ENCODE results near the gene TMEM140.

Gene TMEM140

DNA sequence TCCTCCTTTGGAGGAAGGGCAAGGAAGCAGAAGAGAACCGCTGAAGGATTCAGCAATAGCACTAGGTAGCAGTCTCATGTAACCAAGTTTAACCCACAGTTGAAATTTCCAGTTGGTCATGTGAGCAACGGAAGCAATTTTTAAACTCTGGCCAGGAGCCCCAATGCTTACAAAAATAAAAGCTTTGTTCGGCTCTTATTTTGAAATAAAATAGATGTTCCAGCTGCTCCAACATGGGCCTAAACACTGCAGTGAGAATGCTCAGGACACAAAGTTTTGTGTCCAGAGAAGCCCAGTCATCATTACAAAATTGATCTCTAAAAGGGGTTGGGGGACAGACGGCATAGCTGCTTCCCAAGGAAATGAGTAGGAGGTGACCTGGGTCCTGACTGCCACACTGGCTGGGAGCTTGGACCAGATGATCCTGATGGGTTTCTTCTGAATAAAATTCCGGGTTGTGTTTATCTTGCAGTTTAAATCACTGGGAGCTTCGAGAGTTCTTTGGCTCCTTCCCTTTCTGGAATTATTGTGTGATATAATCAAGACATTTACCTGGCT is 452 bp upstream of the TMEM140 start:
- H3K27ac ChIP-seq: peak overlapping the region; percentile 53; the same call in 1 of the 2 replicates

DNA sequence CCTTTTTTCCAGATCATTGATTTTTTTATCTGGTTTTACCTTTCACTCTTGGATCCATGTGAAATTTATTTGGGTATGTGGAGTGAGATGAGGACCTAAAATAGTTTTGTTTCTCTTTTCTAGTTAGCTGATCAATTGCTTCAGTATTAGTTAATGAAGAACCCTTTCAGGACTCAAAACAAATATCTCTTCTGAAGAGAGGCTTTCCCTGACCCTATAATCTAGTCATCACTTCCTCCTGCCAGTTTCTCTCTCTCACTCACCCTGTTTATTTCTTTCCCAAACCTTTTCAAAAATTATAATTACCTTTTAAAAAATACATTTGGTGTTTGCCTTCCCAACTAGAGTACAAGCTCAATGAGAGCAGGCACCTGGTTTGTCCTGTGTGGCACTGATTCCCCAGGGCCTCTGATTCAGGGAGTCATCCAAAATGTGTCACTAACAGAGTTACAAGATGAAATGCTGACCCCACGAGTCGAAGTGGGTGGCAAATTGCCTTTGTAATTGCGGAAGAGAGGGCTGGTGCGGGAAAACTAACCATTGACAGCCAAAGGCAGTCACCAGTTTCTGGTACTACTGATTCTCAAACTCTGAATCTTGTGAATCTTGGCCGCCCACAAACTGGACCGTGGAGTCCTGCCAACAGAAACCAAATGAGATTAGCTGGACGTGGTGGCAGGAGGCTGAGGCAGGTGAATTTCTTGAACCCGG is 2.4 kb downstream of the TMEM140 start:
- TF ChIP-seq ZFX (IDR thresholded peaks at IDR 0.05): no peak
- TF ChIP-seq, protein P1, sequence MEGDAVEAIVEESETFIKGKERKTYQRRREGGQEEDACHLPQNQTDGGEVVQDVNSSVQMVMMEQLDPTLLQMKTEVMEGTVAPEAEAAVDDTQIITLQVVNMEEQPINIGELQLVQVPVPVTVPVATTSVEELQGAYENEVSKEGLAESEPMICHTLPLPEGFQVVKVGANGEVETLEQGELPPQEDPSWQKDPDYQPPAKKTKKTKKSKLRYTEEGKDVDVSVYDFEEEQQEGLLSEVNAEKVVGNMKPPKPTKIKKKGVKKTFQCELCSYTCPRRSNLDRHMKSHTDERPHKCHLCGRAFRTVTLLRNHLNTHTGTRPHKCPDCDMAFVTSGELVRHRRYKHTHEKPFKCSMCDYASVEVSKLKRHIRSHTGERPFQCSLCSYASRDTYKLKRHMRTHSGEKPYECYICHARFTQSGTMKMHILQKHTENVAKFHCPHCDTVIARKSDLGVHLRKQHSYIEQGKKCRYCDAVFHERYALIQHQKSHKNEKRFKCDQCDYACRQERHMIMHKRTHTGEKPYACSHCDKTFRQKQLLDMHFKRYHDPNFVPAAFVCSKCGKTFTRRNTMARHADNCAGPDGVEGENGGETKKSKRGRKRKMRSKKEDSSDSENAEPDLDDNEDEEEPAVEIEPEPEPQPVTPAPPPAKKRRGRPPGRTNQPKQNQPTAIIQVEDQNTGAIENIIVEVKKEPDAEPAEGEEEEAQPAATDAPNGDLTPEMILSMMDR (conservative IDR thresholded peaks at IDR 0.05): no peak
- H3K27ac ChIP-seq: no peak overlapping the region

More for the DNA sequence above, 452 bp upstream of the TMEM140 start:
- TF ChIP-seq ZFX (IDR thresholded peaks at IDR 0.05): no peak
- TF ChIP-seq, protein P1 (conservative IDR thresholded peaks at IDR 0.05): no peak

DNA sequence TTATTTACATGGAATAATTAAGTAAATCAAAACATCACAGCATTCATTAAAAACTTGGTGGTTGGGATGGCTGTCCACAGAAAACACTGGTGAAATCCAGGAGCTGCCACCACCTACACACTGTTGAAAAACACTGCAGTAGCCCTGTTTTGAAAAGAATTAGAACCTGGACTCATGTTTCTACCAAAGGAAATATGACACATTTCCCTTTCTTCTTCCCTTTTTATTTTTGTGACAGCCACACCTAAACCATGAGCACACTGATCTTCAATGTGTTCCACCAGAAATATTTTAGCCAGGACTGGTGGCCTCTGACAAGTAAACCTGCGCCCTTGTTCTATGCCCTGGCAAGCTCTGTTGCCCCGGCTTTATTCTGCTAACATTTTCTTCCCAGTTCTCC is 3.3 kb downstream of the TMEM140 start:
- TF ChIP-seq ZFX (IDR thresholded peaks at IDR 0.05): no peak
- TF ChIP-seq, protein P1 (conservative IDR thresholded peaks at IDR 0.05): no peak
- no peak overlapping the region for H3K27ac ChIP-seq

DNA sequence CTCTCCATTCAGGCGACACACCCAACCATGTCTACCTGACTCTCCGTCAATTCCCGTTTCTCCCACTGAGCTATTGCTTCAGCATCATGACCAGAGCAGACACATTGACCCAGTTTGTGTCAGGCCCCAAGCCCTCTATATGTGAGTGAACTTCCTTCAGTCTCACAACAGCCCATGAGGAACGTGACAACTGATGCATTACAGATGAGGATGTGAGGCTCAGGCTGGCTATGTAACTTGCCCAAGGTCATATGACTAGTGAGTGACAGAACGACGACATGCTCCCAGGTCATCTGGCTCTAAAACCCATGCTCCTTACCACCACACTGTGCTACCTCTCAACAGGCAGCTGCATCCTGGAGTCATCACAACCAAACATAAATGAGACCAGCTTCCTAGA is 3.7 kb downstream of the TMEM140 start:
- H3K27ac ChIP-seq: no peak overlapping the region
- TF ChIP-seq ZFX (IDR thresholded peaks at IDR 0.05): no peak
- TF ChIP-seq, protein P1 (conservative IDR thresholded peaks at IDR 0.05): no peak

DNA sequence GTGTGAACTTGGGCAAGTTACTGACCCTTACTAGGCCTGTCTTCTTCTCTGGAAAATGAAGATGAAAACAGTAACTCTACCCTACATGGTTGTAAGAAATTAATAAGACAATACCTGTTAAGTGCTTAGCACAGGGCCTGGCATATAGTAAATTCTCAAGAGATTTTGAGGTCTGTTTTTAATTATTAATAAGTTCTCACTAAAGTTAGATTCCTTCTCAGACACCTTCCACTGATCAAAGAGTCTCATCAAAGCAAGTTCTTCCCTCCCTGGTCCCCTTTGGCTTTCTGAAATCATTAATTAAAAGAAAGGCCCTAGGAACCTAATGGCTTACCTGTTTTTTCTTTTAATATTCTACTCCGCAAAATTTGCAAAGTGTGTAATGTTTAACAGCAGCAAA is 4.6 kb downstream of the TMEM140 start:
- no peak overlapping the region for H3K27ac ChIP-seq
- TF ChIP-seq ZFX (IDR thresholded peaks at IDR 0.05): no peak
- TF ChIP-seq, protein P1 (conservative IDR thresholded peaks at IDR 0.05): no peak

DNA sequence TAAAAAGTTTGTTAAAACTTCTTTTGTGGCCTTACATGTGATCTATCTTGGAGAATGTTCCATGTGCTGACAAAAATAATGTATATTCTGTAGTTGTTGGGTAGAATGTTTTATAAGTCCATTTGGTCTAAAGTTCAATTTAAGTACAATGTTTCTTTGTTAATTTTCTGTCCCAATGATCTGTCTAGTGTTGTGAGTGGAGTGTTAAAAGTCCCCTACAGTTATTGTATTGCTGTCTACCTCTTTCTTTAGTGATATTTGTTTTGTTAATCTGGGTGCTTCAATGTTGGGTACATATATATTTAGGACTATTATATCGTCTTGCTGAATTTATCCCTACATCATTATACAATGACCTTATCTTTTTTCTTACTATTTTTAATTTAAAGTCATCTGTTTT is 6.9 kb downstream of the TMEM140 start:
- H3K27ac ChIP-seq: no peak overlapping the region
- TF ChIP-seq, protein P1 (conservative IDR thresholded peaks at IDR 0.05): no peak
- no peak for TF ChIP-seq ZFX (IDR thresholded peaks at IDR 0.05)

DNA sequence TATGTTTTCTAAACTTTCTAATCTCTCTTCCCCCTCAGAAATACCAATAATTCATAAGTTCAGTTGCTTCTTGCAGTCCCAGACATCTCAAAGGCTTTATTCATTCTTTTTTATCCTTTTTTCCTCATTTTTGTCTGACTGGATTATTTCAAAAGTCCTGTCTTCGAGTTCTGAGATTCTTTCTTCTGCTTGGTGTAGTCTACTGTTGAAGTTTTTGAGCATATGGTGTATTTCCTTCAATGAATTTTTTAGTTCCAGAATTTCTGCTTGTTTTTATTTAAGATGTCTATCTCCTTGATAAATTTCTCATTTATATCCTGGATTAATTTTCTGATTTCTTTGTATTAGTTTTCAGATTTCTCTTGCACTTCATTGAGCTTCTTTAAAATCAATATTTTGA is 8.4 kb downstream of the TMEM140 start:
- no peak overlapping the region for H3K27ac ChIP-seq
- TF ChIP-seq ZFX (IDR thresholded peaks at IDR 0.05): no peak
- TF ChIP-seq, protein P1 (conservative IDR thresholded peaks at IDR 0.05): no peak

All from C4-2B (cell line).